ENCODE measurements around the gene RDH5.

RDH5 gene

GRCh38 chr12:55699471-55700055 lies 20.6 kb upstream of the RDH5 start:
- TF ChIP-seq CTCF (conservative IDR thresholded peaks at IDR 0.05; ENCODE audit: low read depth, low read length): no peak
- no peak overlapping the region for H3K4me3 ChIP-seq (ENCODE audit: low read depth, low read length)
- DNase-seq (ENCODE audit: low read depth): no peak

GRCh38 chr12:55700255-55701018 lies 19.8 kb upstream of the RDH5 start:
- DNase-seq (ENCODE audit: low read depth): no peak
- no peak overlapping the region for H3K4me3 ChIP-seq (ENCODE audit: low read depth, low read length)
- no peak for TF ChIP-seq CTCF (conservative IDR thresholded peaks at IDR 0.05; ENCODE audit: low read depth, low read length)

- DNase-seq (ENCODE audit: low read depth): no peak
- no peak overlapping the region for H3K4me3 ChIP-seq (ENCODE audit: low read depth, low read length)
Observed at GRCh38 chr12:55702861-55703260, 17.3 kb upstream of the RDH5 start.

GRCh38 chr12:55703288-55703687 lies 16.9 kb upstream of the RDH5 start:
- DNase-seq (ENCODE audit: low read depth): no peak
- no peak overlapping the region for H3K4me3 ChIP-seq (ENCODE audit: low read depth, low read length)
- no peak for TF ChIP-seq CTCF (conservative IDR thresholded peaks at IDR 0.05; ENCODE audit: low read depth, low read length)

More at GRCh38 chr12:55702861-55703260, 17.3 kb upstream of the RDH5 start:
- TF ChIP-seq CTCF (conservative IDR thresholded peaks at IDR 0.05; ENCODE audit: low read depth, low read length): no peak

GRCh38 chr12:55703901-55704761 lies 16.1 kb upstream of the RDH5 start:
- TF ChIP-seq CTCF (conservative IDR thresholded peaks at IDR 0.05; ENCODE audit: low read depth, low read length): no peak
- DNase-seq (ENCODE audit: low read depth): no peak
- H3K4me3 ChIP-seq (ENCODE audit: low read depth, low read length): no peak overlapping the region

GRCh38 chr12:55704824-55705718 lies 15.1 kb upstream of the RDH5 start:
- H3K4me3 ChIP-seq (ENCODE audit: low read depth, low read length): no peak overlapping the region
- TF ChIP-seq CTCF (conservative IDR thresholded peaks at IDR 0.05; ENCODE audit: low read depth, low read length): no peak
- no peak for DNase-seq (ENCODE audit: low read depth)
